Esophagus muscularis mucosa (tissue), 4 donors: ENCODE measurements around the gene NFAM1. TPM values are rescaled to one million over a fixed set of nuclear protein-coding genes. Genes with fewer than 3 reads are reported as not detected.

ENCODE experiments used
- total RNA-seq, 4 donors: library from RNA; depleted of rRNA; stranded (reverse); fragments of >200 nt; gene quantifications; one replicate each; pipeline versions ENCODE4 v1.1.0 to v1.2.1, GENCODE V29; 2016

NFAM1 gene
- total RNA-seq, 4 donors from 2014 or later: 2.1 to 5.1 (median 2.9) TPM

Other genes starting within 250 kb of the NFAM1 start
- 10 to 100 TPM; 24.9 to 48.2 (median 38.4) TPM for gene TCF20, start 161.8 kb downstream of the NFAM1 start, total RNA-seq
- 10 to 100 TPM; 26.2 to 26.5 (median 26.4) TPM for gene RRP7A, start 87.4 kb upstream of the NFAM1 start, total RNA-seq
- gene SERHL2, start 121.6 kb upstream of the NFAM1 start, total RNA-seq: 1 to 10 TPM; 3.1 to 9.1 (median 5.0) TPM
- 10 to 100 TPM; 30.6 to 47.6 (median 39.6) TPM for gene POLDIP3, start 182.5 kb upstream of the NFAM1 start, total RNA-seq
- gene ATP5MGL, start 208.2 kb upstream of the NFAM1 start, total RNA-seq: not detected
- 100 to 1,000 TPM; 154 to 287 (median 221) TPM for gene CYB5R3, start 217.0 kb upstream of the NFAM1 start, total RNA-seq